Measurements from ENCODE around the gene TALDO1. TPM values are rescaled to one million over a fixed set of nuclear protein-coding genes. Genes with fewer than 3 reads are reported as not detected.

TALDO1 gene
- total RNA-seq, 1 donor from 2014 or later = 182 TPM

DNA sequence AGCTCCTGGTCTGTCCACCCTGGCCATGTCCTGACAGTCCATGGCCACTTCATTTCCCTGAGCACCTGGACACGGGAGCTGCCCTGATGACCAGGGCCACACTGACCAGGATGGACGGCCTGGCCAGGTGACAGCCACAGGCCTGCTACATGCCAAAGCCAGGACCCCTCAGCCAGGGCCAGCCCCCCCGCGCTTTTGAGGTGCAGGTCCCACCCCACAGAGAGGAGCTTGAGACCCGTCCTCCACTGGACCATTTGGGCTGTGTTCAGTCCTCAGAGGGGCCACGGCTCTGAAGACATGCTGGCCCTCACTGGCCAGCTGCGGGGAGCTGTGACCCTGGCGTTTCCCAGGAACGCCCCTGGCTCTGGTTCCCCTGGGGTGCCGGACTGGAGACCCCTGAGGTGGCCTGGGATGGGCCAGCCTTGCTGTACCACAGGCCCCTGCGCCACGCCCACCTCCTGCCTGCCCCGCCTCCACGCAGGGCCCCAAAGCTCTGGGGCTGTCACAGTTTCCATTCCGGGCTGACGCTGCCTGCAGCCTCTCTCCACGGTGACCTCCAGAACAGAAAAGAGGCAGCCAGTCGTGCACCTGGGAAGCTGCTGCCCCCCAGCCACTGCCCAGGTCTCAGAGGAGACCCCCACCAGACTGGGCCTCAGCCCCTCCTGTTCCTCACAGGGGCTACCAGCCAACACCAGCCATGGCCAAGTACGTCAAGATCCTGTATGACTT, 23.1 kb upstream of the TALDO1 start:
- Mint-ChIP-seq H3K9me3 (ENCODE audit: unreplicated experiment) (peaks cover 3% of the 10 kb centered on the region), H3K27me3 (ENCODE audit: unreplicated experiment) (peaks cover 10% of the 10 kb centered on the region), H3K36me3 (ENCODE audit: unreplicated experiment) (no peaks in the 10 kb centered on the region), H3K4me1 (ENCODE audit: low read depth, unreplicated experiment) (no peaks in the 10 kb centered on the region), H3K4me3 (ENCODE audit: unreplicated experiment) (no peak overlapping the region), H3K27ac (ENCODE audit: unreplicated experiment) (no peak overlapping the region)
- no peak for DNase-seq
- TF ChIP-seq, protein P1, sequence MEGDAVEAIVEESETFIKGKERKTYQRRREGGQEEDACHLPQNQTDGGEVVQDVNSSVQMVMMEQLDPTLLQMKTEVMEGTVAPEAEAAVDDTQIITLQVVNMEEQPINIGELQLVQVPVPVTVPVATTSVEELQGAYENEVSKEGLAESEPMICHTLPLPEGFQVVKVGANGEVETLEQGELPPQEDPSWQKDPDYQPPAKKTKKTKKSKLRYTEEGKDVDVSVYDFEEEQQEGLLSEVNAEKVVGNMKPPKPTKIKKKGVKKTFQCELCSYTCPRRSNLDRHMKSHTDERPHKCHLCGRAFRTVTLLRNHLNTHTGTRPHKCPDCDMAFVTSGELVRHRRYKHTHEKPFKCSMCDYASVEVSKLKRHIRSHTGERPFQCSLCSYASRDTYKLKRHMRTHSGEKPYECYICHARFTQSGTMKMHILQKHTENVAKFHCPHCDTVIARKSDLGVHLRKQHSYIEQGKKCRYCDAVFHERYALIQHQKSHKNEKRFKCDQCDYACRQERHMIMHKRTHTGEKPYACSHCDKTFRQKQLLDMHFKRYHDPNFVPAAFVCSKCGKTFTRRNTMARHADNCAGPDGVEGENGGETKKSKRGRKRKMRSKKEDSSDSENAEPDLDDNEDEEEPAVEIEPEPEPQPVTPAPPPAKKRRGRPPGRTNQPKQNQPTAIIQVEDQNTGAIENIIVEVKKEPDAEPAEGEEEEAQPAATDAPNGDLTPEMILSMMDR (IDR thresholded peaks at IDR 0.05; ENCODE audit: partially characterized antibody, unreplicated experiment) = no peak

DNA sequence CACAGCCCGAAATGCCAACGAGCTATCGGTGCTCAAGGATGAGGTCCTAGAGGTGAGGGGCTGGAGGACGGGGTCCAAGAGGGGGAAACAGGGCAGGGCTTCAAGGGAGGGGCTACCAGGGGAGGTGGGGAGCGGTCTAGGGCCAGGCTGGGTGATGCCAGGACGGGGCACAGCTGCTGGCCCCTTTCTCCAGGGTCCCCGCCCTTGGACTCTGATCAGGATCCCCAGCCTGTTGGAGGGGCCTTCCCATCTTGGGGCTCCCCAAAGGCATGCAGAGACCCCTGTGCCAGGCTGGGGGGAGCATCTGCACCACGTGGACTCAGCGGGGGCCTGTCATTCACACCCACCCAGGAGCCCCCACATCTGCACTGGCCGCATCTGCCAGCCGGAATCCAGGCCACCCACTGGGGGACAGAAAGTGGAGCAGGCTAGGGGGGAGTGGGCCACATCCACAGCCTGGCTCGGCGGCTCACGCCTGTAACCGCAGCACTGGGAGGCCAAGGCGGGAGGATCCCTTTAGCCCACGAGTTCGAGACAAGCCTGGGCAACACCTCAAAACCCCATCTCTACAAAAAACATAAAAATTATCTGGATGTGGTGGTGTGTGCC, 22.4 kb upstream of the TALDO1 start:
- DNase-seq = no peak
- Mint-ChIP-seq H3K4me1 (ENCODE audit: low read depth, unreplicated experiment) (no peaks in the 10 kb centered on the region), H3K27ac (ENCODE audit: unreplicated experiment) (no peak overlapping the region), H3K4me3 (ENCODE audit: unreplicated experiment) (no peak overlapping the region), H3K36me3 (ENCODE audit: unreplicated experiment) (no peaks in the 10 kb centered on the region), H3K9me3 (ENCODE audit: unreplicated experiment) (peaks cover 3% of the 10 kb centered on the region), H3K27me3 (ENCODE audit: unreplicated experiment) (peaks cover 6% of the 10 kb centered on the region)
- TF ChIP-seq, protein P1 (IDR thresholded peaks at IDR 0.05; ENCODE audit: partially characterized antibody, unreplicated experiment) = no peak

DNA sequence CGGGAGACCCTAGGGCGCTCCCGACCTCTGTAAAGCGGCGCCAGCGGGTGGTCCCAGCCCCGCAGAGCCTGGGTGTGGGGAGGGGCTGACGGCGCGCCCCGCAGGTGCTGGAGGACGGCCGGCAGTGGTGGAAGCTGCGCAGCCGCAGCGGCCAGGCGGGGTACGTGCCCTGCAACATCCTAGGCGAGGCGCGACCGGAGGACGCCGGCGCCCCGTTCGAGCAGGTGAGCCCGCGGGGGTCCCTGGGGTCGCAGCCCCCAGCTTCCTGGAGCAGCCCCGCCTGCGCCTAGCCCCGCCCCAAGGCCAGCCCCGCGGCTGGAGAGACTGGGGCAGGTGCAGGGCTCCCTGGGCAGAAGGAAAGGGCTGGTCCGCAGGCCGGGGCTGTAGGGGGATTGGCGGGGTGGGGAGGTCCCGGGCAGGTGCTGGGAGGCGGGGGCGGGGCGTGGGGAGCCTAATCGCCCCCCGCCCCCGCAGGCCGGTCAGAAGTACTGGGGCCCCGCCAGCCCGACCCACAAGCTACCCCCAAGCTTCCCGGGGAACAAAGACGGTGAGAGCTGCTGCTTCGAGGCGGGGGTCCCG, 21.6 kb upstream of the TALDO1 start:
- Mint-ChIP-seq H3K4me3 (ENCODE audit: unreplicated experiment) (no peak overlapping the region), H3K36me3 (ENCODE audit: unreplicated experiment) (no peaks in the 10 kb centered on the region), H3K27ac (ENCODE audit: unreplicated experiment) (no peak overlapping the region), H3K27me3 (ENCODE audit: unreplicated experiment) (peaks cover 6% of the 10 kb centered on the region), H3K9me3 (ENCODE audit: unreplicated experiment) (peaks cover 3% of the 10 kb centered on the region), H3K4me1 (ENCODE audit: low read depth, unreplicated experiment) (no peaks in the 10 kb centered on the region)
- TF ChIP-seq, protein P1 (IDR thresholded peaks at IDR 0.05; ENCODE audit: partially characterized antibody, unreplicated experiment) = no peak
- no peak for DNase-seq

DNA sequence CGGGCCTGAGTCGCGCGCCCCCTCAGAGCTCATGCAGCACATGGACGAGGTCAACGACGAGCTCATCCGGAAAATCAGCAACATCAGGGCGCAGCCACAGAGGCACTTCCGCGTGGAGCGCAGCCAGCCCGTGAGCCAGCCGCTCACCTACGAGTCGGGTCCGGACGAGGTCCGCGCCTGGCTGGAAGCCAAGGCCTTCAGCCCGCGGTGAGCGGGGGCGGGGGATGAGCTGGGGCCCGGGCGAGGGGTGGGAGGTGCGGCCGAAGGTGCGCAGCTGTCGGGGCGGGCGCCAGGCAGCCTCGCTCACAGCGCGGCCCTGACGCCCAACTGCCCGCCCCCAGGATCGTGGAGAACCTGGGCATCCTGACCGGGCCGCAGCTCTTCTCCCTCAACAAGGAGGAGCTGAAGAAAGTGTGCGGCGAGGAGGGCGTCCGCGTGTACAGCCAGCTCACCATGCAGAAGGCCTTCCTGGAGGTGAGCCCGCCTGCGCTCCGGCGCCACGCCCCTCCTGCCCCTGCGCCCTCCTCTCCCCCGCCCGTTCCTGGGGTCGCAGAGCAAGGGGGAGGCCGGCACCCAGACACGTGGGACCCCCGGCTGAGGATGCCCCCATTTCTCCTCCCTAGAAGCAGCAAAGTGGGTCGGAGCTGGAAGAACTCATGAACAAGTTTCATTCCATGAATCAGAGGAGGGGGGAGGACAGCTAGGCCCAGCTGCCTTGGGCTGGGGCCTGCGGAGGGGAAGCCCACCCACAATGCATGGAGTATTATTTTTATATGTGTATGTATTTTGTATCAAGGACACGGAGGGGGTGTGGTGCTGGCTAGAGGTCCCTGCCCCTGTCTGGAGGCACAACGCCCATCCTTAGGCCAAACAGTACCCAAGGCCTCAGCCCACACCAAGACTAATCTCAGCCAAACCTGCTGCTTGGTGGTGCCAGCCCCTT, 20.7 kb upstream of the TALDO1 start:
- DNase-seq = no peak
- Mint-ChIP-seq H3K27ac (ENCODE audit: unreplicated experiment) (no peak overlapping the region), H3K9me3 (ENCODE audit: unreplicated experiment) (peaks cover 3% of the 10 kb centered on the region), H3K4me1 (ENCODE audit: low read depth, unreplicated experiment) (no peaks in the 10 kb centered on the region), H3K27me3 (ENCODE audit: unreplicated experiment) (peaks cover 6% of the 10 kb centered on the region), H3K36me3 (ENCODE audit: unreplicated experiment) (no peaks in the 10 kb centered on the region), H3K4me3 (ENCODE audit: unreplicated experiment) (no peak overlapping the region)
- TF ChIP-seq, protein P1 (IDR thresholded peaks at IDR 0.05; ENCODE audit: partially characterized antibody, unreplicated experiment) = no peak

Measured in glutamatergic neuron (in vitro differentiated cells).